ENCODE data around the gene NFKBIZ. TPM values are rescaled to one million over a fixed set of nuclear protein-coding genes. Genes with fewer than 3 reads are reported as not detected.

The NFKBIZ gene
- total RNA-seq, 1 donor from 2014 or later: 122 TPM

- Mint-ChIP-seq H3K27ac (no peak overlapping the region), H3K4me3 (ENCODE audit: low read depth) (no peak overlapping the region), H3K9me3 (no peaks in the 10 kb centered on the region), H3K36me3 (ENCODE audit: low read depth) (peaks cover 54% of the 10 kb centered on the region), H3K27me3 (ENCODE audit: low read depth) (no peaks in the 10 kb centered on the region), H3K4me1 (ENCODE audit: low read depth) (peaks cover 25% of the 10 kb centered on the region)
- DNase-seq (ENCODE audit: low spot score): no peak
- intact Hi-C loops (cut with micrococcal nuclease): no loop called here
Measured at GRCh38 chr3:101846709-101847108, 2.6 kb upstream of the NFKBIZ start.

- Mint-ChIP-seq H3K9me3 (no peaks in the 10 kb centered on the region), H3K4me3 (ENCODE audit: low read depth) (no peak overlapping the region), H3K36me3 (ENCODE audit: low read depth) (peaks cover 55% of the 10 kb centered on the region), H3K4me1 (ENCODE audit: low read depth) (peaks cover 30% of the 10 kb centered on the region), H3K27me3 (ENCODE audit: low read depth) (no peaks in the 10 kb centered on the region), H3K27ac (no peak overlapping the region)
- no peak for DNase-seq (ENCODE audit: low spot score)
- intact Hi-C loops (cut with micrococcal nuclease): no loop called here
Measured at GRCh38 chr3:101847328-101847727, 2.0 kb upstream of the NFKBIZ start.

GRCh38 chr3:101848326-101848725, 988 bp upstream of the NFKBIZ start:
- Mint-ChIP-seq H3K9me3 (no peaks in the 10 kb centered on the region), H3K36me3 (ENCODE audit: low read depth) (peaks cover 58% of the 10 kb centered on the region)
- intact Hi-C loops (cut with micrococcal nuclease): loop anchor here (1.0 to 2.0 kb wide), 2 partner anchors 12 to 124 kb away; partner anchors contain the start of gene CEP97

GRCh38 chr3:101849714-101850245, 466 bp downstream of the NFKBIZ start:
- intact Hi-C loops (cut with micrococcal nuclease): loop anchor here (1.0 to 5.0 kb wide), 11 partner anchors 22 to 375 kb away; partner anchors contain the start of genes CEP97 and ZBTB11
- peak overlapping the region; percentile 97 for H3K27ac Mint-ChIP-seq
- peaks cover 62% of the 10 kb centered on the region for H3K36me3 Mint-ChIP-seq (ENCODE audit: low read depth)
- H3K9me3 Mint-ChIP-seq: no peaks in the 10 kb centered on the region
- H3K27me3 Mint-ChIP-seq (ENCODE audit: low read depth): no peaks in the 10 kb centered on the region
- DNase-seq (ENCODE audit: low spot score): peak; percentile 56
- peaks cover 48% of the 10 kb centered on the region for H3K4me1 Mint-ChIP-seq (ENCODE audit: low read depth)
- H3K4me3 Mint-ChIP-seq (ENCODE audit: low read depth): peak overlapping the region; percentile 94

More at GRCh38 chr3:101848326-101848725, 988 bp upstream of the NFKBIZ start:
- H3K4me1 Mint-ChIP-seq (ENCODE audit: low read depth): peaks cover 38% of the 10 kb centered on the region
- H3K4me3 Mint-ChIP-seq (ENCODE audit: low read depth): peak overlapping the region; percentile 71
- no peaks in the 10 kb centered on the region for H3K27me3 Mint-ChIP-seq (ENCODE audit: low read depth)
- DNase-seq (ENCODE audit: low spot score): no peak
- peak overlapping the region; percentile 33 for H3K27ac Mint-ChIP-seq

GRCh38 chr3:101850246-101851051, 1.1 kb downstream of the NFKBIZ start:
- peak overlapping the region; percentile 97 for H3K27ac Mint-ChIP-seq
- H3K36me3 Mint-ChIP-seq (ENCODE audit: low read depth): peaks cover 68% of the 10 kb centered on the region
- no peaks in the 10 kb centered on the region for H3K9me3 Mint-ChIP-seq
- intact Hi-C loops (cut with micrococcal nuclease): loop anchor here (1.0 to 5.0 kb wide), 11 partner anchors 11 to 374 kb away; partner anchors contain the start of gene ZBTB11
- H3K4me3 Mint-ChIP-seq (ENCODE audit: low read depth): peak overlapping the region; percentile 94
- H3K4me1 Mint-ChIP-seq (ENCODE audit: low read depth): peaks cover 53% of the 10 kb centered on the region
- no peaks in the 10 kb centered on the region for H3K27me3 Mint-ChIP-seq (ENCODE audit: low read depth)
- peak; percentile 48 for DNase-seq (ENCODE audit: low spot score)

GRCh38 chr3:101851072-101851770, 1.9 kb downstream of the NFKBIZ start:
- H3K9me3 Mint-ChIP-seq: no peaks in the 10 kb centered on the region
- DNase-seq (ENCODE audit: low spot score): no peak
- H3K4me1 Mint-ChIP-seq (ENCODE audit: low read depth): peaks cover 56% of the 10 kb centered on the region
- peak overlapping the region; percentile 94 for H3K4me3 Mint-ChIP-seq (ENCODE audit: low read depth)
- peaks cover 69% of the 10 kb centered on the region for H3K36me3 Mint-ChIP-seq (ENCODE audit: low read depth)
- H3K27me3 Mint-ChIP-seq (ENCODE audit: low read depth): no peaks in the 10 kb centered on the region
- H3K27ac Mint-ChIP-seq: peak overlapping the region; percentile 97
- intact Hi-C loops (cut with micrococcal nuclease): loop anchor here (1.0 to 5.0 kb wide), 5 partner anchors 10 to 374 kb away; partner anchors contain the start of gene ZBTB11

GRCh38 chr3:101851850-101852714, 2.8 kb downstream of the NFKBIZ start:
- Mint-ChIP-seq H3K4me1 (ENCODE audit: low read depth) (peaks cover 55% of the 10 kb centered on the region), H3K4me3 (ENCODE audit: low read depth) (peak overlapping the region; percentile 94), H3K27me3 (ENCODE audit: low read depth) (no peaks in the 10 kb centered on the region), H3K27ac (peak overlapping the region; percentile 97), H3K9me3 (no peaks in the 10 kb centered on the region), H3K36me3 (ENCODE audit: low read depth) (peaks cover 76% of the 10 kb centered on the region)
- DNase-seq (ENCODE audit: low spot score): no peak
- intact Hi-C loops (cut with micrococcal nuclease): loop anchor here (1.0 to 5.0 kb wide), 5 partner anchors 9 to 373 kb away; partner anchors contain the start of gene ZBTB11

- intact Hi-C loops (cut with micrococcal nuclease): loop anchor here (5.0 kb wide), 1 partner anchor 259 kb away; no protein-coding TSS in a partner anchor
- DNase-seq (ENCODE audit: low spot score): no peak
Measured at GRCh38 chr3:101852983-101853840, 3.9 kb downstream of the NFKBIZ start.

GRCh38 chr3:101853982-101854381, 4.7 kb downstream of the NFKBIZ start:
- intact Hi-C loops (cut with micrococcal nuclease): loop anchor here (5.0 kb wide), 1 partner anchor 258 kb away; no protein-coding TSS in a partner anchor
- Mint-ChIP-seq H3K36me3 (ENCODE audit: low read depth) (peaks cover 91% of the 10 kb centered on the region), H3K4me3 (ENCODE audit: low read depth) (peak overlapping the region; percentile 94), H3K4me1 (ENCODE audit: low read depth) (peaks cover 57% of the 10 kb centered on the region), H3K27ac (peak overlapping the region; percentile 45), H3K9me3 (no peaks in the 10 kb centered on the region), H3K27me3 (ENCODE audit: low read depth) (no peaks in the 10 kb centered on the region)
- DNase-seq (ENCODE audit: low spot score): no peak

More at GRCh38 chr3:101852983-101853840, 3.9 kb downstream of the NFKBIZ start:
- H3K4me1 Mint-ChIP-seq (ENCODE audit: low read depth): peaks cover 55% of the 10 kb centered on the region
- H3K4me3 Mint-ChIP-seq (ENCODE audit: low read depth): peak overlapping the region; percentile 94
- no peaks in the 10 kb centered on the region for H3K27me3 Mint-ChIP-seq (ENCODE audit: low read depth)
- H3K36me3 Mint-ChIP-seq (ENCODE audit: low read depth): peaks cover 84% of the 10 kb centered on the region
- H3K9me3 Mint-ChIP-seq: no peaks in the 10 kb centered on the region
- peak overlapping the region; percentile 67 for H3K27ac Mint-ChIP-seq

GRCh38 chr3:101854608-101855304, 5.4 kb downstream of the NFKBIZ start:
- Mint-ChIP-seq H3K4me3 (ENCODE audit: low read depth) (peak overlapping the region; percentile 63), H3K27ac (peak overlapping the region; percentile 66), H3K4me1 (ENCODE audit: low read depth) (peaks cover 61% of the 10 kb centered on the region)

More at GRCh38 chr3:101854608-101855304, 5.4 kb downstream of the NFKBIZ start:
- Mint-ChIP-seq H3K9me3 (no peaks in the 10 kb centered on the region), H3K36me3 (ENCODE audit: low read depth) (peaks cover 99% of the 10 kb centered on the region), H3K27me3 (ENCODE audit: low read depth) (no peaks in the 10 kb centered on the region)
- intact Hi-C loops (cut with micrococcal nuclease): loop anchor here (5.0 kb wide), 1 partner anchor 258 kb away; no protein-coding TSS in a partner anchor
- no peak for DNase-seq (ENCODE audit: low spot score)
